Stimulated activated CD4-positive, alpha-beta T cell treated with anti-CD3 and anti-CD28 coated beads, Interleukin-4, amount 100 ng/mL, for 1 hour (primary cell): ENCODE data around the gene USP37.
"Not testable (repeated sequence)": the region's sequence is repeated elsewhere in the genome, so short reads cannot be mapped to it uniquely, and the experiment has no call there.

ENCODE experiments used
- DNase-seq: peaks from one replicate; pipeline ENCODE4 v3.0.0-alpha.2; 2020

Gene USP37

DNA sequence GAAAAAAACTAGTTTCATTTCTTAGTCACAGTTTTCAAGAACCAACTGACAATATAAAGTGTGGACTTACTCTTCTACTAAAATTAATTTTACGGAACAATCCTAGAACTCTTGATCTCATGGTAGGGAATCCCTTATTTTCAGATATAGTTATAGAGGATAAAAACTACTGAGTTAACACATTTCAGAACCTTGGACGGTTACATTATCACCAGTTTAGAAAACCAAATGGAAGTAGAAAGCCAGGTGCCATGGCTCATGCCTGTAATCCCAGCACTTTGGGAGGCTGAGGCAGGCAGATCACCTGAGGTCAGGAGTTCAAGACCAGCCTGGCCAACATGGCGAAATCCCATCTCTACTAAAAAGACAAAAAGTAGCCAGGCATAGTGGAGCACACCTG lies 13.9 kb downstream of the USP37 start:
- not testable (repeated sequence) for DNase-seq

DNA sequence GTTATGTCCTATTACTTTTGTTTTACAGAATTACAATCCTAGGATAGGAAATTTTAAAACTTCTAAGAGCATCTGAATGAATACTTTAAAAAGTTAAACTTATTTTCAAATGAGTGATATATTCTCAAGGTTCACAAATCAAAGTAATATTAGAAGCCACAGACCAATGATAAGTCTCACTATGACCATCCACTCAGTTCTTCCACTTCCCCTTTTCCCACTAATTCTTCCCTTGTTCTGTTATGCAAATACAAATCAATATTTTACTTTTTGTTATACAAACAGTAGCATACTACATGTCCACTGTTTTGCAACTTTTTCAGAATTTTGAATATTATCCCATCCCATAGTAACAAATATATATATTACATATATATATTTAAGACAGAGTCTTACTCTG lies 20.2 kb downstream of the USP37 start:
- no peak for DNase-seq

DNA sequence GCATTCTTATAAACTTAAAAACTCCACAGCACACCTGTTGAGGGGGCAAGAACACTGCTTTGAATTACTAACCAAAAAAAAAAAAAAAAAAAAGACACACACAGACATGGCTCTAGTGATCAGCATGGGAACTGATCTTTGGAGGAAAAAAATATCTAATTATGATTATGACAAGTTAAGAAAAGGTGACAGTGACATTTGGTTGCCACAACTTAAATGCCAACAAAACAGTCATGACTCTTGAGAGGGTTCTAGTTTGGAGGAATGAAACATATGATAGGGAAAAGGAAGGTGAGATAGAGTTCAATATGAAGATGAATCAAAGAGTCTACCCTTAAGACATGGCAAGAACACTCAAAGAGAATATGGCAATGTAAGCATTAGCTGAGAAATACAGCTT lies 20.6 kb downstream of the USP37 start:
- DNase-seq: no peak

DNA sequence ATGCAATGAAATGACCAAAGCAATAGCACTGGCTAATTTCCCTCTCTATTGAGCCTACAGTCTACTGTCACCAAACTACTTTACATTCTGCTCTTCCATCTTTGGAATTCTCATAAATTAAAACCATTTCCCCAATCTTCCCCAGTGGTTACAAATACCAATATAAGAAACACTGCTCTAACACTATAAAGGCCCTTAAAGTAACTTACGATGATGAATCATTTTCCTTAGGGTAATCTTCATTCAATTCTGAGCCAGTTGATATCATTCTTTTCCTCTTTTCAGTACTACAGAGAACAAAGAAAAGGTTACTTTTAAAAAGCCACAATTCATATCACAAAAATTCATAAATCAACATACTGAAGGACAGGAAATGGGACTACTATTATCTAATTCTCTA lies 22.1 kb downstream of the USP37 start:
- no peak for DNase-seq

DNA sequence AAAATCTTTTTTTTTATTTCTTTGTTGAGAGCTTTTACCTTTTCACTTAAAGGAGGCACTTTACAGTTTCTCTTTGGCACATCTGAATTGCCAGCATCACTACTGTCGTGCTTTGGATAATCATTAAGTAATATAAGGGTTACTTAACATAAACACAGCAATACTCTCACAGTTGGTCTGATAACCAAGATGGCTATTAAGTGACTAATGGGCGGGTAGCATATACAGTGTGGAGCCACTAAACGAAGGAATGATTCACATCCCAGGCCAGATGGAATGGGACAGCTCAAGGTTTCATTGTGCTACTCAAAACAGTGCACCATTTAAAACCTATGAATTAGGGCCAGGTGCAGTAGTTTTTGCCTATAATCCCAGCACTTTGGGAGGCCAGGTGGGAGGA lies 28.1 kb downstream of the USP37 start:
- DNase-seq: no peak

DNA sequence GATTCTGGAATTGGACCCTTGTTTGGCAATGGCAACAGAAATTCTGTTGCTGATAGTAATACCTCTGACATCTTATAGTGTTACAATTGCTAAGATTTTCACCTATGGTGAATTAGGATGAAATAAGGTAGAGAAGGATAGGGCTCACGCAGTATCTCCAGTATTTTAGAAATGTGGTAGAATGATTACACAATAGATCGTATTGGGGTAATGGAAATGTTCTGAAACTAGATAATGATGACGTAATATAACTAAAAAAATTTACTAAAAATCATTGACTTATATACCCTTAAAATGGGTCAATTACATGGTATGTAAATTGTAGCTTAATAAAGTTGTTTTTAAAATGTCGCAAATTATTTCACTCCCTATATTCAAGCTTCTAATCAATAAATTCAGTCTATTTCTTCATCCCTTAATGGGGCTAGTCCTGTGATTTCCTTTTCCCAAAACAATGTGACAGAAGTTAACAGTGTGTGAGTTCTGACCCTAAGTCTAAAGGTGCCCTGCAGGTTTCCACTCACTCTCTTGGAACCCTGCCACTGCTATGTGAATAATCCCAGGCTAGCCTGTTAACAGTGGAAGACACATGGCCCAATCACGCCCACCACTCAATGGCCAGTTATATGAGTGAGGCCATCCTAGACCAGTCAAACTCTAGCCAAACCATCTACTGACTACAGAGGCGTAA lies 31.2 kb downstream of the USP37 start:
- no peak for DNase-seq

DNA sequence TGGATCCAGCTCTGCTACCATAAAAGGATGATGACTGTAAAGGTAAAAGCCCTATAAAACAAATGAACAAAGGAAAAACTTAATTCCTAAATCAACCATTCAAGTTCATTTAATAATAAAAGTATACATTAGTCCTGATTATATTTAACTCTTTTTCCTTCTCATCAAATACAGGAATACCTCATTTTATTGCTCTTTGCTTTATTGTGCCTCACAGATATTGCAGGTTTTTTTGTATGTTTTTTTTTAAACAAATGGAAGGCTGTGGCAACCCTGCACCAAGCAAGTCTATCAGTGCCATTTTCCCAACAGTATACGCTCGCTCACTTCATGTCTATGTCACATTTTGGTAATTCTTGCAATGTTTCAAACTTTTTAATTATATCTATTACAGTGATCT lies 38.2 kb downstream of the USP37 start:
- DNase-seq: no peak

DNA sequence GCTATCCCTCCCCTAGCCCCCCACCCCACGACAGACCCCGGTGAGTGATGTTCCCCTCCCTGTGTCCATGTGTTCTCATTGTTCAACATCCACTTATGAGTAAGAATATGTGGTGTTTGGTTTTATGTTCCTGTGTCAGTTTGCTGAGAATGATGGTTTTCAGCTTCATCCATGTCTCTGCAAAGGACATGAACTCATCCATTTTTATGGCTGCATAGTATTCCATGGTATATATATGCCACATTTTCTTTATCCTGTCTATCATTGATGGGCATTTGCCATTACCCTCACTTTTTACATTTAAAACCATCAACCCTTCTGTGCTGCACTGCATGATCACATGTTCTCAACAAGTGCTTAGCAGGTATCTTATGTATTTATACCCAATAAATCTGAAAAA lies 39.7 kb downstream of the USP37 start:
- DNase-seq: not testable (repeated sequence)

DNA sequence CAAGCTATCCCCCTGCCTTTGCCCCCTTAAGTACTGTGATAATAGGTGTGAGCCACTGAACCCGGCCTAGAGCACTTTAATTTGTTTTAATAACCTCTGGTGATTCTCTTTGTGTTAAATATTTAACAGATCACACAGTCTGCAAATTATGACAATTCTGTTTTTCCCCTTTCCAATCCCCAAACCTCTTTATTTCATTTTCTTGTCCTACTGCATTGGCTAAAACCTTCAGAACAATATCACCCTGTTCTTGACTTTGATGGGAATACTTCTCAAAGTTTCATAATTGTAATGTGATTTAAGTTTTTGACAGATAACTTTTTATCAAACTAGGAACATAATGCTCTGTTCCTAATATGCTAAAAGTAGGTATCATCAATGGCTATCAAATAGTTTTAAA lies 44.5 kb downstream of the USP37 start:
- DNase-seq: no peak

DNA sequence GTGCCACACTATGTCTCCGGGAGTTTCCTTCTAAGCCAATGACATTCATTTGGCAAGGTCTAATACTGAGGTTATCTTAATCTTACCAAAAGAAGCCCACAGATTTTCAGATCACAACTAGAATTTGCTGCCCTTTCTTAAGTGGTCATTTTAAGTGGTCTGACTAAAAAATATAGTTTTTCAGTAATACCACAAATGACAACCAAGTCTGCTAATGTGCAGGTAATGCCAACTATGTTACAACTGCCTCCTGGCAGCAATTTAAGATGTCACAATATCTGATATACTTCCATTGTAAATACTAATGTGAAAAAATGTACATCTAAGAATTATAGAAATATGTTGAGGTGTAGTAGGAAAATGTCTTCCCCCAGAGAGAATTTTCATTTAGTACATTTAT lies 49.3 kb downstream of the USP37 start:
- no peak for DNase-seq

DNA sequence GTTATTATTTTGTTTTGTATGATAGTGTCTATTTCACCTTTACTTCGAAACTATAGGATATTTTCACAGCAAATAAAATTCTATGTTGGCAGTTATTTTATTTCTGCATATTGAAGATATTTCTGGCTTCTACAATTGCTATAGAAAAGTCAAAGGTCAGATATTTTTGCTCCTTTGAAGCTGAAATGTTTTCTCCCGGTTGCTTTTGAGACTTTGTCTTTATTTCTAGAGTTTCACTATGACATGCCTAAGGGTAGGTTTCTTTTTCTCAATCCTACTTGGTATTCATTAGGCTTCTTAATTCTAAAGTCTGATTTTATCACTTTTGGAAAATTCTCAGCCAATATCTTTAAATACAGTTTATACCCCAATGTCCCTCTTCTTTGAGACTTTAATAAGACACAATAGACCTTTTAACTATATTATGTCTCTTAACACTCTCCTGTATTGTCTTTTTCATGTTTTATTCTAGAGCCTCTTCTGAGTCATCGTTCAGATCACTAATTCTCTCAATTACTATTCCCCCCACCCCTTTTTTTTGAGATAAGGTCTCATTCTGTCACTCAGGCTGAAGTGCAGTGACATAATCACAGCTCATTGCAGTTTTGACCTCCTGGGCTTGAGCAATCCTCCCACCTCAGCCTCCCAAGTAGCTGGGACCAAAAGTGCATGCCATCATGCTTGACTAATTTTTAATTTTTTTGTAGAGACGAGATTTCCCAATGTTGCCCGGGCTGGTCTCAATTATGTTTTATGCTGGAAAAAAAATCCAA lies 50.5 kb downstream of the USP37 start:
- no peak for DNase-seq

DNA sequence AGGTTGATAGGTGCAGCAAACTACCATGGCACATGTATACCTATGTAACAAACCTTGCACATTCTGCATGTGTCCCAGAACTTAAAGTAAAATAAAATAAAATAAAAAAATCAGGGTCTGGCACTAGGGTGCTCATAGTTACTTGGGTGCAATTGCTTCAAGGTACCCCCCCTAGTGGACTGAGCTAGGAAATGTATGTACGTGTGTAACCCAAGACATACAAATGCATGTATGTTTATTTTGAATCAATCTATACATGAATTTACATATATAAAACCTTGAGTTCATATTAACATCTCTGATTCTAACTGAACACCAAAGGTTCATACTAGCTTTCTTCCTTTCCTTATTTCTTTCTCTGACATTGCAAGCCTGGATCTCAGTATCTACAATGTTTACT lies 51.5 kb downstream of the USP37 start:
- no peak for DNase-seq

DNA sequence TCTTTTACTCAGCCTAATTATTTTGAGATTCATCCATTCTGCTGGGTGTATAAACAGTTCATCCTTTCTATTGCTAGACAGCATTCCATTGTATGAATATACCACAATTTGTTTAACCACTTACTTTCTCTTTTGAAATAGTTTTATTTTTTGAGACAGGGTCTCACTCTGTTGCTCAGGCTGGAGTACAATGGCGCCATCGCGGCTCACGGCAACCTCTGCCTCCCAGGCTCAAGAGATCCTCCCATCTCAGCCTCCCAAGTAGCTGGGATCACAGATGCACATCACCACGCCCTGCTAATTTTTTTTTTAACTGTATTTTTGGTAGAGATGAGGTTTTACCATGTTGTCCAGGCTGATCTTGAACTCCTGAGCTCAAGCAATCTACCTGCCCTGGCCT lies 54.5 kb downstream of the USP37 start:
- DNase-seq: no peak

DNA sequence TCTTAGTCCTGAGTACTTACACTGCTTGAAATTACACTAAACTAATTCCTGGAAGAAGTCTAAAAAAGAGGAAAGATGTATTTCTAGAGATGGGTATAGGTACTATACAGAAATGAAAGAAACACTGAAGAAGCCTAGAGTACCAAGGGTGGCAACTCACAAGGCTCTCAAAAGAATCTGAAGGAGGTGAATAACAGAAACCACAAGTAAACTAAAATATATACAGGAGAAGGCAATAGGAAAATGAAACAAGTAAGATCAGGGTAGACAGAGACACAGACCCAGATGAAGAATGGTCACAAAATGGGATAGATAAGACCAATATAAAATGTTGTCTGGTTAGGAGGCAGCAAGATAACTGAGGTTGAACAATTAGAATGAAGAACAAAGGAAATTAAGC lies 59.9 kb downstream of the USP37 start:
- no peak for DNase-seq

DNA sequence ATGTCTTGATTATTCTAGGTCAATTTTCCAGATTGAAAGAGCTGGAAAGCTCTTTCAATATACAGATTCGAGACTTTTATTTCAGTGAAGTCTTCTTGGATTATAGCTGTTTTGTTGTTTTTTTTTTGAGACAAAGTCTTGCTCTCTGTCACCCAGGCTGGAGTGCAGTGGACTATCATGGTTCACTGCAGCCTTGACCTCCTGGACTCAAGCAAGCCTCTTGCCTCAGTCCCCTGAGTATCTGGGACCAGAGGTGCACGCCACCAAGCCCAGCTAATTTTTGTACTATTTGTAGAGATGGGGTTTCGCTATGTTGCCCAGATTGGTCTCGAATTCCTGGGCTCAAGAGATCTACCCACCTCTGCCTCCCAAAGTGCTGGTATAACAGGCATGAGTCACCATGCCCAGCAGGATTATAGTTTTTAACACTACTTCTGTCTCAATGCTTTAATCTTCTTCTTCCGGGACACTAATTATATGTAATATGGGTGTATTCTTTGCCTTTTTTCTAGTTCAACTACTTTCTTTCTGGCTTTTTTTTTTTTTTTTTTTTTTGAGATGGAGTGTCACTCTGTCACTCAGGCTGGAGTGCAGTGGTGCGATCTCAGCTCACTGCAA lies 62.3 kb downstream of the USP37 start:
- no peak for DNase-seq

DNA sequence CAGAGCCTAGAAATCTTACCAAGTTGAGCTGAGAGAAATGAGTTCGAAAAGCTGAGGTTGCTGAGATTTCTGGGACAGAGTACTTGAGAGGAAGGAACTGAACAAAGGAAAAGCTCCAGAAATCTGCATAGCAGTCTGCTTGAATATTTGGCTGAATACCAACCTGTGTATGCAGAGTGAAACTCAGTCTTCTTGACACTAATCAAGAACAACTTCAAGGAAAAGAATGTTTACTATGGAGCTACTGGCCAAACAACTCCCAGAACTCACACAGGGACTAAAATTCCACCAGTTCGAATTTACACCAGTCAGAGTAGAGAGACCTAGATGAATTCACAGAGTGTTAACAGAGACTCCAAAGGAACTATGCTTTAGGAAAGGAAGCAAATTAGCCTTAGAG lies 66.5 kb downstream of the USP37 start:
- no peak for DNase-seq

DNA sequence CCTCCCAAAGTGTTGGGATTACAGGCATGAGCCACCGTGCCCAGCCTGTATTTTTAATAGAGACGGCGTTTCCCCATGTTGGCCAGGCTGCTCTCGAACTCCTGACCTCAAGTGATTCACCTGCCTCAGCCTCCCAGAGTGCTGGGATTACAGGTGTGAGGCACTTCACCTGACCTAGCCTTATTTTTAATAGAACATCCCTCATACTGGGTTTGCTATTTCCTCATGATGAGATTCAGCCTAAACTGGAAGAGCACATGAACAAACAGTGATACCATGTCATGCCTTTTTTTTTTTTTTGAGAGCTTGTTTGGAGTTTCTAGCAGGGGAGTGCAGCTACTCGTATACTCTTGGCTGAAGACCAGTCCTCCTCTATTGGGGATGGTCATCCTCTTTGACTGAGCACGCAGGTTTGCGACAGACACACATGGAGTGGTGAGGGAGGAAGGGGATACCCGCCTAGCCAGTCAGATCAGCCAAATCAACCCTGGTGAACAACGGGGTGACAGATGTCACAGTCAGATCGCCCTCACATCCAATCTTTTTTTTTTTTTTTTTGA lies 67.6 kb downstream of the USP37 start:
- no peak for DNase-seq

DNA sequence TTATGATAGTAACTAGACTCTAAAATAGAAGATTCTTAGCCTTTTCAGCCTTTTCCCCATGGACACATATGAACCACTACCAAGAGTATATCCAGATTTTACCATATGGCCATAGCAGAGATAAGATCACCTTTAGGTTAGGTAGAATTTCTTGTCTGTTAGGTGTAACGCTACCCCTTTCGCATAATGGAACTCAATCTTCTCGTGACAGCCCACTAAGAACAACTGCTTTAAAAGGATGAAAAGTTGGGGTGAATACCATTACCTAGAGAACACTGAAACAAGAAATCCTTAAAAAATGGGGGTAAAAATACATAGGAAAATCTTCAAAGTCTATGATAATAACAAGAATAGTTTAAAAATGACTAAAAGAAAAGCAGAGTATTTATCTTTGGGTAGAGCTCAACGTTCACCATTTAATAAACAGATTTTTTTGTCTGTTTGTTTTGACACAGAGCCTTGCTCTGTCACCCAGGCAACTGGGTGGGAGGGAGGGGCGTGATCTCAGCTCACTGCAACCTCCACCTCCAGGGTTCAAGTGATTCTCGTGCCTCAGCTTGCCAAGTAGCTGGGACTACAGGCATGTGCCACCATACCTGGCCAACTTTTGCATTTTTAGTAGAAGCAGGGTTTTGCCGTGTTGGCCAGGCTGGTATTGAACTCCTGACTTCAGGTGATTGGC lies 82.0 kb downstream of the USP37 start:
- DNase-seq: no peak

DNA sequence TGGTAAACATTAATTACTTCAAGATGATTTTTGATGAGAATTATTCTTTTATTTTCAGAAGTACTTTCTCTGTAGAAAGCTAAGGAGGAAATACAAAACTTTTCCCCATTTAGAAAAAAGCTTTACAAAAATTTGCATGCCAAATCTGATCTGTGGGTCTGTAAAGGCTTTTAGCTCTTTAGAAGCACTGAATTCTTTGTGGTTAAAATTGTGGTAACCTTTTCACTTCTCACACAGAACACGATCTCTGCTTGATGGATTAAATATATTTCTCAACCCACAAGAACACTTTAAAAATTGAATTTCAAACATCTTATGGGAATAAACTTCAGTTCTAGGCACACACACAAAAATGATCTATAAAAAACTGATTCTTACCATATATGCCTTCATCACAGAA lies 85.5 kb downstream of the USP37 start:
- no peak for DNase-seq

DNA sequence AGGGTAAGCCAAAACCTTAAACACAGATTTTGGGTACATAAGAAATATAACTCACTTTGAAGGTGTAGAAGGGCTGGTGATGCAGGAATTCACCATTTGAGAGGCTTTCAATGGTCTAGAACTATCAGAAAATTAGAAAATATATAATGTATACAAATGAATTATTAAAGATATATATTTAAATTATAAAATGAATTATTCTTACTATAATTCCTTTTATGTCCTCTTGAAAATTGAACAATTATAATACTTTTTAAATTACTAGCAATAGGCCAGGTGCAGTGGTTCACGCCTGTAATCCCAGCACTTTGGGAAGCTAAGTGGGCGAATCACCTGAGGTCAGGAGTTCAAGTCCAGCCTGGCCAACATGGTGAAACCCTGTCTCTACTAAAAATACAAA lies 88.6 kb downstream of the USP37 start:
- DNase-seq: no peak

DNA sequence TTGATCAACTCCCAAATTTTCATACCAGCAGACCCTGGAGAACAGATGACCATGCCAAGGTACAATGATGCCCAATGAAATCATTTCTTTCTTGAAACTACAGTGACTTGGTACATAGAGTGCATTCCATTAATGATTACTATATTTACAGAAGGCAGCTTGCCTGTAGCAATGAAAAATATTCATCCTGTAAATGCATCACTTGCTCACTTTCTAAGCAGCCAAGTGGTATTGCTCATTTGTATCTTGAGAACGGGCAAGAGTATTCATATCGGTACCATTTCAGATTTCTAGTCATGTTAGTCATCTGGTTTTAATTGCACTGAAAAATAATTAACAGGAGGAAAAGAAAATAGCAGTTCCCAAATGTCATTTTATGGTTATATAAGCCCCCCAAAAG lies 89.6 kb downstream of the USP37 start:
- DNase-seq: no peak

DNA sequence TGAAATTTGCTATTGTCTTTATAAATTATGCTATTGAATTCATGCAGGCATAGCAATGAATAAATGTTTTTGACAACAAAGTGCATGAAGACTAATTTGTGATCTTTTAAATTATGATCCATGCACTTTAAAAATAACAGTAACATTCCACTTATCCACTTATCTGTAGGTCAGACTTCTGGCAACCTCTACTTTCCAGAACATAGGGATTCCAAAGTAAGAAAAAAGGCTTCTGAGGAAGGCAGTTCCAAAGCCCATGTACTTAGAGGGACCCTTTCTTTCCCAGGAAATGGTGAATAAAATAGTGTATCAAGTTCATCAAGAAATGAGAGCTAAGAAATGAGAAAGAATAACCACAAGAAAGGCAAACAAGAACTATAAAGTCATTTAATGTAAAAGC lies 90.9 kb downstream of the USP37 start:
- no peak for DNase-seq

DNA sequence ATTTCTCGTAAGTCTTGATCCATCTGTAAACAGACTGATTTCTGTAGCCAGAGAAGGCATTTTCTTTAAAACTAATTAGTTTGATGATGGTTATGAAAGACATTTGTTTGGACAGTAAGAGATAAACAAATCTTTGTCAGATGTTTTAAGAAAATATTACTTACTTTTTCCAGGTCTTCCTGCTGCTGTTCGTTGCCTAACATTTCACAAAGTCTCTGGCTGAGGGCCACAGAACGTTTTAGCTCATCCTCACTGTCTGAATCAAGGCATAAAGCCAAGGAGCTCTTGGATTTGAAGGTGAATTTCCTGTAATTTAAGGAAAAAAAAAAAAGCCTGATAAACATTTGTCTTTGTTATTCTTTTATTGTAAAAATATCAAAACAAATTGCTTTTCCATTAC lies 91.5 kb downstream of the USP37 start:
- no peak for DNase-seq

DNA sequence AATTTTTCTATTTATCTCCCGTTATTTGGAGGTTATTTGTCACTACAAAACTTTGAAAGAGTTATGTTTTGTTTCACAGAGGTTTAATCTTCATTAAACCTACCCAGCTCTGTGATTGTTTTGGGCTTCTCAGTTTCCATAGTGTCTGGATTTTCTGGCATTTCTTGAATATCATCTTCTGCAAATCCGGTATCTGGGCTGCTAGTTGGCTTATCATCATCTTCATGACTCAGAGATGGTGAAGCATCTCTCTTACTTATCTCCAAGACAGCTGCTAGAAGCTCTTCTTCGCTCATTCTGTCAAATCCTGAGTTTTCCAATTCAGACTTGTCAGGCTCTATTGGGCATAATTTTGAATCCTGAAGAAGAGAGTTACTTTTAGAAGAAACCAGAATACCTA lies 93.6 kb downstream of the USP37 start:
- no peak for DNase-seq
